Right lobe of liver (tissue), 6 donors: ENCODE data around the gene WSB1. TPM values are rescaled to one million over a fixed set of nuclear protein-coding genes. Genes with fewer than 3 reads are reported as not detected.

Experiments
- ATAC-seq, 4 donors: fragments of 200-7000 bp; cut with Tn5 transposase; one replicate each; pipeline ENCODE4 v1.9.1; 2020; ENCODE audit warnings: mild to moderate bottlenecking in 4 of 4, moderate library complexity in 4 of 4
- DNase-seq, 3 donors: peaks; one replicate each; pipeline ENCODE4 v3.0.0-alpha.2; 2020
- H3K27ac ChIP-seq, 3 donors: fragments of 200-600 bp; one replicate each; pipeline ENCODE4 v1.8.0; 2022
- H3K27me3 ChIP-seq, 2 donors: fragments of 200-600 bp; one replicate each; pipeline ENCODE4 v1.8.0; 2022
- H3K36me3 ChIP-seq, 4 donors: fragments of 200-600 bp; sonication (generic) in 1 of 4; one replicate each; pipeline versions ENCODE4 v1.5.1 to v1.8.0; 2017 to 2022; ENCODE audit warnings: control low read depth in 1 of 4
- H3K4me1 ChIP-seq, 4 donors: fragments of 200-600 bp; sonication (generic) in 1 of 4; one replicate each; pipeline versions ENCODE4 v1.5.1 to v1.8.0; 2017 to 2022; ENCODE audit warnings: control low read depth in 1 of 4
- H3K4me3 ChIP-seq, 3 donors: fragments of 200-600 bp; one replicate each; pipeline ENCODE4 v1.8.0; 2022
- H3K9me3 ChIP-seq, 4 donors: fragments of 200-600 bp; sonication (generic) in 1 of 4; one replicate each; pipeline versions ENCODE4 v1.5.1 to v1.8.0; 2017 to 2022; ENCODE audit warnings: control low read depth in 1 of 4
- CTCF ChIP-seq, 4 donors: fragments of 200-600 bp in 3 of 4; fragments of 450-650 bp in 1 of 4; IDR thresholded peaks; one replicate each; pipeline versions ENCODE4 v1.5.1 to v1.8.0; 2016 to 2022; ENCODE audit warnings: antibody characterized with exemption in 4 of 4, mild to moderate bottlenecking in 2 of 4
- POLR2A ChIP-seq: fragments of 450-650 bp; IDR thresholded peaks from one replicate; pipeline ENCODE4 v1.6.1; 2017; ENCODE audit warnings: antibody characterized with exemption, mild to moderate bottlenecking
- WGBS: methylation state at CpG from one replicate; pipeline ENCODE4 v1.1.6; 2018; ENCODE audit warnings: low coverage, low lambda C conversion rate; ENCODE audit not compliant: insufficient coverage; ENCODE audit errors: missing lambda C conversion rate; 5-methylcytosine and 5-hydroxymethylcytosine counted together
- intact Hi-C, 2 donors: fragments of 100-400 bp; cut with DNase I; formaldehyde crosslinking; loops; one replicate each; pipeline versions ENCODE4 v1.11.2 to v1.14.1; 2022
- total RNA-seq, 6 experiments: library from RNA; depleted of rRNA in 2 of 6; stranded (reverse); fragments of >200 nt in 2 of 6; fragmentation: NEBNext Ultra II Directional in 3 of 6; extraction: Animal tissue kit (Norgen Biotek cat#: 25700) in 3 of 6; gene quantifications; one replicate each; pipeline versions ENCODE4 v1.1.0 to v1.2.4, GENCODE V29; 2016 to 2023
- donor health status: DM: no; HTN: yes; CAD: no.
- donor health status: DM: no; HTN: no; CAD: no.
- donor health status: DM: no; HTN: no; CAD: no.
- donor health status: DM: no; HTN: yes; CAD: no.
- donor health status: DM: no; HTN: yes; CAD: no.

Gene WSB1
- total RNA-seq, 6 experiments from 2014 or later, result 28.3 to 97.6 (median 35.0) TPM

GRCh38 chr17:27303734-27304133 is 9.8 kb downstream of the WSB1 start:
- no peak for DNase-seq
- H3K9me3 ChIP-seq, result no peaks in the 10 kb centered on the region
- H3K36me3 ChIP-seq, result peaks cover 0 to 23% (median 6%) of the 10 kb centered on the region in 4 donors
- no peaks in the 10 kb centered on the region for H3K4me1 ChIP-seq
- 45% methylated on average over 2 of the region's 2 CpGs for WGBS
- no peaks in the 10 kb centered on the region for H3K27me3 ChIP-seq
- no peak overlapping the region for H3K4me3 ChIP-seq
- TF ChIP-seq CTCF (IDR thresholded peaks at IDR 0.05) (no peak), POLR2A (no peak)
- peak in 1 of 4 donors; percentile 31 for ATAC-seq
- H3K27ac ChIP-seq, result no peak overlapping the region
- intact Hi-C loops, result no loop called here

- intact Hi-C loops, result no loop called here
- Histone ChIP-seq H3K27ac (no peak overlapping the region), H3K4me3 (no peak overlapping the region), H3K36me3 (peaks cover 5 to 48% (median 13%) of the 10 kb centered on the region in 4 donors), H3K4me1 (no peaks in the 10 kb centered on the region), H3K27me3 (no peaks in the 10 kb centered on the region), H3K9me3 (no peaks in the 10 kb centered on the region)
- no peak for DNase-seq
- TF ChIP-seq CTCF (IDR thresholded peaks at IDR 0.05), result no peak
- no peak for TF ChIP-seq POLR2A
- no peak for ATAC-seq
- WGBS, result 96% methylated on average over 7 of the region's 7 CpGs
Measured at GRCh38 chr17:27306276-27306835, 12.4 kb downstream of the WSB1 start.

- Histone ChIP-seq H3K9me3 (no peaks in the 10 kb centered on the region), H3K4me3 (no peak overlapping the region), H3K27ac (no peak overlapping the region), H3K27me3 (no peaks in the 10 kb centered on the region), H3K4me1 (no peaks in the 10 kb centered on the region), H3K36me3 (peaks cover 17 to 78% (median 32%) of the 10 kb centered on the region in 4 donors)
- no peak for ATAC-seq
- WGBS, result 100% methylated on average over 4 of the region's 4 CpGs
- intact Hi-C loops, result no loop called here
- no peak for DNase-seq
- TF ChIP-seq CTCF (IDR thresholded peaks at IDR 0.05) (no peak), POLR2A (no peak)
Measured at GRCh38 chr17:27310565-27311110, 16.7 kb downstream of the WSB1 start.

- H3K4me1 ChIP-seq, result no peaks in the 10 kb centered on the region
- no peak overlapping the region for H3K4me3 ChIP-seq
- no peak overlapping the region for H3K27ac ChIP-seq
- intact Hi-C loops, result no loop called here
- no peak for ATAC-seq
- no peaks in the 10 kb centered on the region for H3K27me3 ChIP-seq
- TF ChIP-seq POLR2A (no peak), CTCF (IDR thresholded peaks at IDR 0.05) (no peak)
- WGBS, result 53% methylated on average over 1 of the region's 1 CpG
- peaks cover 17 to 80% (median 35%) of the 10 kb centered on the region in 4 donors for H3K36me3 ChIP-seq
- no peaks in the 10 kb centered on the region for H3K9me3 ChIP-seq
- no peak for DNase-seq
Measured at GRCh38 chr17:27313301-27313700, 19.4 kb downstream of the WSB1 start.
